ENCODE measurements around the gene INO80B. TPM values are rescaled to one million over a fixed set of nuclear protein-coding genes. Genes with fewer than 3 reads are reported as not detected.

Gene INO80B
- total and polyA plus RNA-seq, 9 of the 15 experiments (the other 6 are each of a cell fraction or from before 2014, with no cell fraction given), result 0.41 to 22.6 (median 9.0) TPM

DNA sequence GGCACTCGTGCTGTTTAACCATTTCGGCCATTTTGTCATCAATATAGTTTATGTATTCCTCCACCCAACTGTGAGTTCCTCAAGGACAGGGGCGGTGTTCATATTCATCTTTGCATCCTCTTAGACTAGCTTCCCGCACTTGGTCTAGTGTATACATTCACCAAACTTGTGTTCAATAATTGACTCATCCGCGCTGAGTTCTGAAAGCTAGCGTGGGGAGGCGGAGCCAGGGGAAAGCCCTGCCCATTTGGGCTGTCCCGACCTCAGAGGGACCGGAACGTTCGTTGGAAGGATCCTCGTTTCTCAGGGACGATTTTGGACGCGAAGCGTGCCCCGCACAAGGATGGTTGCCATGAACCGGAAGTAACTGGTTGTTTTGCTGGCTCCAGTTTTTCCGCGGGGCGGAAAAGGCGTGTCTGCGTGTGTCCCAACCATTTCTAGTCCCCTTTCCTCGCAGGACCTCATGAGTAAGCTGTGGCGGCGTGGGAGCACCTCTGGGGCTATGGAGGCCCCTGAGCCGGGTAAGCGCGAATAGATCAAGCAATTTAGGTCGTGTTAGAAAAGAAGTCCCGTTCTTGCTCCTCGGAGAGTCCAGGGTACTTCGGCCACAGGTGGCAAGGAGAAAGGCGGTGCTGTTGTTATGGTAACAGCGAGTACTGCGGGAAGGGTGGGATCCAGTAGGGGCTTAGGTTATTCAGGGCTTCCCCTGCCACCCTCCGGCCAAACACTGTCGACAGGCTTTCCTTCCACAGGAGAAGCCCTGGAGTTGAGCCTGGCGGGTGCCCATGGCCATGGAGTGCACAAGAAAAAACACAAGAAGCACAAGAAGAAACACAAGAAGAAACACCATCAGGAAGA, at the start of gene INO80B (continued):
- TF ChIP-seq, protein P1, sequence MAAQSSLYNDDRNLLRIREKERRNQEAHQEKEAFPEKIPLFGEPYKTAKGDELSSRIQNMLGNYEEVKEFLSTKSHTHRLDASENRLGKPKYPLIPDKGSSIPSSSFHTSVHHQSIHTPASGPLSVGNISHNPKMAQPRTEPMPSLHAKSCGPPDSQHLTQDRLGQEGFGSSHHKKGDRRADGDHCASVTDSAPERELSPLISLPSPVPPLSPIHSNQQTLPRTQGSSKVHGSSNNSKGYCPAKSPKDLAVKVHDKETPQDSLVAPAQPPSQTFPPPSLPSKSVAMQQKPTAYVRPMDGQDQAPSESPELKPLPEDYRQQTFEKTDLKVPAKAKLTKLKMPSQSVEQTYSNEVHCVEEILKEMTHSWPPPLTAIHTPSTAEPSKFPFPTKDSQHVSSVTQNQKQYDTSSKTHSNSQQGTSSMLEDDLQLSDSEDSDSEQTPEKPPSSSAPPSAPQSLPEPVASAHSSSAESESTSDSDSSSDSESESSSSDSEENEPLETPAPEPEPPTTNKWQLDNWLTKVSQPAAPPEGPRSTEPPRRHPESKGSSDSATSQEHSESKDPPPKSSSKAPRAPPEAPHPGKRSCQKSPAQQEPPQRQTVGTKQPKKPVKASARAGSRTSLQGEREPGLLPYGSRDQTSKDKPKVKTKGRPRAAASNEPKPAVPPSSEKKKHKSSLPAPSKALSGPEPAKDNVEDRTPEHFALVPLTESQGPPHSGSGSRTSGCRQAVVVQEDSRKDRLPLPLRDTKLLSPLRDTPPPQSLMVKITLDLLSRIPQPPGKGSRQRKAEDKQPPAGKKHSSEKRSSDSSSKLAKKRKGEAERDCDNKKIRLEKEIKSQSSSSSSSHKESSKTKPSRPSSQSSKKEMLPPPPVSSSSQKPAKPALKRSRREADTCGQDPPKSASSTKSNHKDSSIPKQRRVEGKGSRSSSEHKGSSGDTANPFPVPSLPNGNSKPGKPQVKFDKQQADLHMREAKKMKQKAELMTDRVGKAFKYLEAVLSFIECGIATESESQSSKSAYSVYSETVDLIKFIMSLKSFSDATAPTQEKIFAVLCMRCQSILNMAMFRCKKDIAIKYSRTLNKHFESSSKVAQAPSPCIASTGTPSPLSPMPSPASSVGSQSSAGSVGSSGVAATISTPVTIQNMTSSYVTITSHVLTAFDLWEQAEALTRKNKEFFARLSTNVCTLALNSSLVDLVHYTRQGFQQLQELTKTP (IDR thresholded peaks at IDR 0.05; ENCODE audit: low read depth in 1 of 2, partially characterized antibody in 2 of 2), result no peak
- TF ChIP-seq PHB (CRISPR knock-in tag; IDR thresholded peaks at IDR 0.05), result no peak
- TF ChIP-seq HCFC1 (IDR thresholded peaks at IDR 0.05; ENCODE audit: low read depth, low read length), result peak; percentile 99
- TF ChIP-seq SP2 (IDR thresholded peaks at IDR 0.05; ENCODE audit: extremely low read depth, low read depth, low read length, poor library complexity, severe bottlenecking), result no peak
- no peak for TF ChIP-seq FOXJ3 (CRISPR knock-in tag; IDR thresholded peaks at IDR 0.05)
- TF ChIP-seq GTF2F1 (IDR thresholded peaks at IDR 0.05; ENCODE audit: low read depth, low read length), result no peak
- TF ChIP-seq HNRNPL (IDR thresholded peaks at IDR 0.05; ENCODE audit: low read depth, low read length), result no peak
- no peak for TF ChIP-seq CEBPG (CRISPR knock-in tag; IDR thresholded peaks at IDR 0.05)
- TF ChIP-seq CEBPG (tag; conservative IDR thresholded peaks at IDR 0.05 in 1 of 2, IDR thresholded peaks at IDR 0.05 in 1 of 2), result no peak
- TF ChIP-seq PHF21A (IDR thresholded peaks at IDR 0.05; ENCODE audit: borderline replicate concordance, low read depth), result no peak
- no peak for TF ChIP-seq ZNF707 (CRISPR knock-in tag; conservative IDR thresholded peaks at IDR 0.05)
- TF ChIP-seq, protein P2, sequence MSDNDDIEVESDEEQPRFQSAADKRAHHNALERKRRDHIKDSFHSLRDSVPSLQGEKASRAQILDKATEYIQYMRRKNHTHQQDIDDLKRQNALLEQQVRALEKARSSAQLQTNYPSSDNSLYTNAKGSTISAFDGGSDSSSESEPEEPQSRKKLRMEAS (CRISPR knock-in tag; IDR thresholded peaks at IDR 0.05), result peak; percentile 77
- TF ChIP-seq YY1 (IDR thresholded peaks at IDR 0.05; ENCODE audit: borderline replicate concordance in 1 of 3, control insufficient read depth in 1 of 3, extremely low read depth in 1 of 3, insufficient read depth in 3 of 3, insufficient read length in 1 of 3, insufficient replicate concordance in 2 of 3, low read depth in 1 of 3, low read length in 2 of 3), result peak; percentile 96 to 100 (median 99)
- TF ChIP-seq POU5F1 (IDR thresholded peaks at IDR 0.05; ENCODE audit: borderline replicate concordance, low read depth, low read length, partially characterized antibody), result peak; percentile 88
- no peak for TF ChIP-seq ZBTB7A (IDR thresholded peaks at IDR 0.05; ENCODE audit: borderline replicate concordance, control insufficient read depth, low read depth, low read length)
- TF ChIP-seq NELFE (IDR thresholded peaks at IDR 0.05; ENCODE audit: insufficient read depth, insufficient read length), result no peak
- peak; percentile 85 for TF ChIP-seq ETV1 (tag; conservative IDR thresholded peaks at IDR 0.05; ENCODE audit: low read depth)
- TF ChIP-seq XRCC4 (IDR thresholded peaks at IDR 0.05; ENCODE audit: extremely low read depth, insufficient read depth, insufficient read length), result no peak
- no peak for TF ChIP-seq ZNF133 (CRISPR knock-in tag; IDR thresholded peaks at IDR 0.05)
- no peak for TF ChIP-seq RBM15 (IDR thresholded peaks at IDR 0.05; ENCODE audit: insufficient read depth, low read length)
- TF ChIP-seq, protein P3, sequence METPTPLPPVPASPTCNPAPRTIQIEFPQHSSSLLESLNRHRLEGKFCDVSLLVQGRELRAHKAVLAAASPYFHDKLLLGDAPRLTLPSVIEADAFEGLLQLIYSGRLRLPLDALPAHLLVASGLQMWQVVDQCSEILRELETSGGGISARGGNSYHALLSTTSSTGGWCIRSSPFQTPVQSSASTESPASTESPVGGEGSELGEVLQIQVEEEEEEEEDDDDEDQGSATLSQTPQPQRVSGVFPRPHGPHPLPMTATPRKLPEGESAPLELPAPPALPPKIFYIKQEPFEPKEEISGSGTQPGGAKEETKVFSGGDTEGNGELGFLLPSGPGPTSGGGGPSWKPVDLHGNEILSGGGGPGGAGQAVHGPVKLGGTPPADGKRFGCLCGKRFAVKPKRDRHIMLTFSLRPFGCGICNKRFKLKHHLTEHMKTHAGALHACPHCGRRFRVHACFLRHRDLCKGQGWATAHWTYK (CRISPR knock-in tag; IDR thresholded peaks at IDR 0.05), result 0 out of 2 replicates have a peak, but pooled peaks have one; percentile 53

Data from K562 (cell line).